ENCODE results near the gene ALG14.
A peak's percentile ranks its signal among the peaks of the same experiment; 100 is the strongest.

ALG14 gene

GRCh38 chr1:95043141-95043980 lies 29.4 kb downstream of the ALG14 start:
- no peaks in the 10 kb centered on the region for H3K27me3 ChIP-seq (replicated peaks in 2 of 5; ENCODE audit: control insufficient read depth in 4 of 5, insufficient read depth in 5 of 5, low read length in 4 of 5)
- H3K4me3 ChIP-seq (ENCODE audit: control insufficient read depth in 1 of 7, extremely low read depth in 1 of 7, insufficient read depth in 4 of 7, low read depth in 2 of 7, low read length in 6 of 7) = no peak overlapping the region
- no peaks in the 10 kb centered on the region for H3K9me3 ChIP-seq (ENCODE audit: control extremely low read depth in 1 of 5, control insufficient read depth in 4 of 5, insufficient read depth in 2 of 5, low read depth in 1 of 5, low read length in 4 of 5)
- peak; percentile 84 to 92 (median 88) for DNase-seq
- no peaks in the 10 kb centered on the region for H3K4me1 ChIP-seq (ENCODE audit: control extremely low read depth in 1 of 4, control insufficient read depth in 4 of 4, insufficient read depth in 4 of 4, low read length in 3 of 4)
- H3K36me3 ChIP-seq (ENCODE audit: control insufficient read depth in 4 of 4, insufficient read depth in 4 of 4, low read length in 3 of 4) = no peaks in the 10 kb centered on the region
- no peak overlapping the region for H3K27ac ChIP-seq (ENCODE audit: insufficient read depth in 1 of 2, low read depth in 1 of 2, low read length in 2 of 2, poor library complexity in 1 of 2, severe bottlenecking in 2 of 2)
- 29% methylated on average over 5 of the region's 11 CpGs for WGBS (ENCODE audit: insufficient coverage)
- ChIA-PET CTCF (interaction anchor here (0.8 to 3.9 kb wide), 19 partner anchors 10 to 563 kb away, joined by 3 to 74 read pairs (median 4); no protein-coding TSS in a partner anchor), POLR2A (no interaction called here)

GRCh38 chr1:95042286-95042685 lies 30.5 kb downstream of the ALG14 start:
- Histone ChIP-seq H3K27me3 (replicated peaks in 2 of 5; ENCODE audit: control insufficient read depth in 4 of 5, insufficient read depth in 5 of 5, low read length in 4 of 5) (no peaks in the 10 kb centered on the region), H3K27ac (ENCODE audit: insufficient read depth in 1 of 2, low read depth in 1 of 2, low read length in 2 of 2, poor library complexity in 1 of 2, severe bottlenecking in 2 of 2) (no peak overlapping the region), H3K4me1 (ENCODE audit: control extremely low read depth in 1 of 4, control insufficient read depth in 4 of 4, insufficient read depth in 4 of 4, low read length in 3 of 4) (no peaks in the 10 kb centered on the region), H3K4me3 (ENCODE audit: control insufficient read depth in 1 of 7, extremely low read depth in 1 of 7, insufficient read depth in 4 of 7, low read depth in 2 of 7, low read length in 6 of 7) (no peak overlapping the region), H3K9me3 (ENCODE audit: control extremely low read depth in 1 of 5, control insufficient read depth in 4 of 5, insufficient read depth in 2 of 5, low read depth in 1 of 5, low read length in 4 of 5) (no peaks in the 10 kb centered on the region), H3K36me3 (ENCODE audit: control insufficient read depth in 4 of 4, insufficient read depth in 4 of 4, low read length in 3 of 4) (no peaks in the 10 kb centered on the region)
- ChIA-PET POLR2A (no interaction called here), CTCF (interaction anchor here (0.7 to 2.8 kb wide), 22 partner anchors 10 to 540 kb away, joined by 3 to 80 read pairs (median 4); partner anchors contain the start of gene ALG14)
- 100% methylated on average over 3 of the region's 3 CpGs for WGBS (ENCODE audit: insufficient coverage)
- no peak for DNase-seq

- no peaks in the 10 kb centered on the region for H3K4me1 ChIP-seq (ENCODE audit: control extremely low read depth in 1 of 4, control insufficient read depth in 4 of 4, insufficient read depth in 4 of 4, low read length in 3 of 4)
- H3K36me3 ChIP-seq (ENCODE audit: control insufficient read depth in 4 of 4, insufficient read depth in 4 of 4, low read length in 3 of 4) = no peaks in the 10 kb centered on the region
- H3K27ac ChIP-seq (ENCODE audit: insufficient read depth in 1 of 2, low read depth in 1 of 2, low read length in 2 of 2, poor library complexity in 1 of 2, severe bottlenecking in 2 of 2) = no peak overlapping the region
- no peaks in the 10 kb centered on the region for H3K27me3 ChIP-seq (replicated peaks in 2 of 5; ENCODE audit: control insufficient read depth in 4 of 5, insufficient read depth in 5 of 5, low read length in 4 of 5)
- no peak overlapping the region for H3K4me3 ChIP-seq (ENCODE audit: control insufficient read depth in 1 of 7, extremely low read depth in 1 of 7, insufficient read depth in 4 of 7, low read depth in 2 of 7, low read length in 6 of 7)
- H3K9me3 ChIP-seq (ENCODE audit: control extremely low read depth in 1 of 5, control insufficient read depth in 4 of 5, insufficient read depth in 2 of 5, low read depth in 1 of 5, low read length in 4 of 5) = no peaks in the 10 kb centered on the region
- CTCF ChIA-PET = interaction anchor here (0.7 to 2.8 kb wide), 29 partner anchors 10 to 539 kb away, joined by 3 to 80 read pairs (median 4); partner anchors contain the start of genes ALG14 and CNN3
- WGBS (ENCODE audit: insufficient coverage) = no CpG with 5 or more reads among the region's 2 CpGs
- DNase-seq = peak; percentile 63 to 87 (median 86)
- POLR2A ChIA-PET = no interaction called here
Measured at GRCh38 chr1:95041491-95042165, 31.1 kb downstream of the ALG14 start.

GRCh38 chr1:95040032-95040525 lies 32.7 kb downstream of the ALG14 start:
- POLR2A ChIA-PET = no interaction called here
- DNase-seq = no peak
- Histone ChIP-seq H3K27ac (ENCODE audit: insufficient read depth in 1 of 2, low read depth in 1 of 2, low read length in 2 of 2, poor library complexity in 1 of 2, severe bottlenecking in 2 of 2) (no peak overlapping the region), H3K4me1 (ENCODE audit: control extremely low read depth in 1 of 4, control insufficient read depth in 4 of 4, insufficient read depth in 4 of 4, low read length in 3 of 4) (no peaks in the 10 kb centered on the region), H3K9me3 (ENCODE audit: control extremely low read depth in 1 of 5, control insufficient read depth in 4 of 5, insufficient read depth in 2 of 5, low read depth in 1 of 5, low read length in 4 of 5) (no peaks in the 10 kb centered on the region), H3K4me3 (ENCODE audit: control insufficient read depth in 1 of 7, extremely low read depth in 1 of 7, insufficient read depth in 4 of 7, low read depth in 2 of 7, low read length in 6 of 7) (no peak overlapping the region), H3K27me3 (replicated peaks in 2 of 5; ENCODE audit: control insufficient read depth in 4 of 5, insufficient read depth in 5 of 5, low read length in 4 of 5) (no peaks in the 10 kb centered on the region), H3K36me3 (ENCODE audit: control insufficient read depth in 4 of 4, insufficient read depth in 4 of 4, low read length in 3 of 4) (no peaks in the 10 kb centered on the region)
- CTCF ChIA-PET = interaction anchor here (1.0 to 2.8 kb wide), 9 partner anchors 9 to 185 kb away, joined by 3 to 80 read pairs (median 5); partner anchors contain the start of gene CNN3
- WGBS (ENCODE audit: insufficient coverage) = 100% methylated on average over 1 of the region's 2 CpGs

GRCh38 chr1:95039360-95040031 lies 33.3 kb downstream of the ALG14 start:
- H3K9me3 ChIP-seq (ENCODE audit: control extremely low read depth in 1 of 5, control insufficient read depth in 4 of 5, insufficient read depth in 2 of 5, low read depth in 1 of 5, low read length in 4 of 5) = no peaks in the 10 kb centered on the region
- ChIA-PET CTCF (interaction anchor here (1.0 to 2.8 kb wide), 5 partner anchors 10 to 185 kb away, joined by 3 to 80 read pairs (median 5); no protein-coding TSS in a partner anchor), POLR2A (no interaction called here)
- H3K4me3 ChIP-seq (ENCODE audit: control insufficient read depth in 1 of 7, extremely low read depth in 1 of 7, insufficient read depth in 4 of 7, low read depth in 2 of 7, low read length in 6 of 7) = no peak overlapping the region
- 93% methylated on average over 10 of the region's 12 CpGs for WGBS (ENCODE audit: insufficient coverage)
- no peaks in the 10 kb centered on the region for H3K4me1 ChIP-seq (ENCODE audit: control extremely low read depth in 1 of 4, control insufficient read depth in 4 of 4, insufficient read depth in 4 of 4, low read length in 3 of 4)
- no peaks in the 10 kb centered on the region for H3K36me3 ChIP-seq (ENCODE audit: control insufficient read depth in 4 of 4, insufficient read depth in 4 of 4, low read length in 3 of 4)
- no peak for DNase-seq
- no peaks in the 10 kb centered on the region for H3K27me3 ChIP-seq (replicated peaks in 2 of 5; ENCODE audit: control insufficient read depth in 4 of 5, insufficient read depth in 5 of 5, low read length in 4 of 5)
- no peak overlapping the region for H3K27ac ChIP-seq (ENCODE audit: insufficient read depth in 1 of 2, low read depth in 1 of 2, low read length in 2 of 2, poor library complexity in 1 of 2, severe bottlenecking in 2 of 2)

GRCh38 chr1:95035536-95035935 lies 37.2 kb downstream of the ALG14 start:
- CTCF ChIA-PET = no interaction called here
- H3K9me3 ChIP-seq (ENCODE audit: control extremely low read depth in 1 of 5, control insufficient read depth in 4 of 5, insufficient read depth in 2 of 5, low read depth in 1 of 5, low read length in 4 of 5) = no peaks in the 10 kb centered on the region
- H3K27me3 ChIP-seq (replicated peaks in 2 of 5; ENCODE audit: control insufficient read depth in 4 of 5, insufficient read depth in 5 of 5, low read length in 4 of 5) = no peaks in the 10 kb centered on the region
- POLR2A ChIA-PET = no interaction called here
- no CpG with 5 or more reads among the region's 1 CpG for WGBS (ENCODE audit: insufficient coverage)
- H3K27ac ChIP-seq (ENCODE audit: insufficient read depth in 1 of 2, low read depth in 1 of 2, low read length in 2 of 2, poor library complexity in 1 of 2, severe bottlenecking in 2 of 2) = no peak overlapping the region
- no peak overlapping the region for H3K4me3 ChIP-seq (ENCODE audit: control insufficient read depth in 1 of 7, extremely low read depth in 1 of 7, insufficient read depth in 4 of 7, low read depth in 2 of 7, low read length in 6 of 7)
- H3K4me1 ChIP-seq (ENCODE audit: control extremely low read depth in 1 of 4, control insufficient read depth in 4 of 4, insufficient read depth in 4 of 4, low read length in 3 of 4) = no peaks in the 10 kb centered on the region
- no peaks in the 10 kb centered on the region for H3K36me3 ChIP-seq (ENCODE audit: control insufficient read depth in 4 of 4, insufficient read depth in 4 of 4, low read length in 3 of 4)
- DNase-seq = peak in 2 of 3 donors; percentile 8 to 14

All from common myeloid progenitor, CD34-positive (primary cell).